Adrenal gland (tissue), 5 donors: ENCODE measurements around the gene PRSS38.

Source experiments
- CTCF ChIP-seq, 6 experiments: fragments of 450-650 bp in 4 of 6; fragments of 200-600 bp in 2 of 6; sonication (generic) in 1 of 6; IDR thresholded peaks; 1 replicate in 5 of 6; 2 replicates in 1 of 6; pipeline versions ENCODE4 v1.5.1 to v1.8.0; 2016 to 2021; ENCODE audit warnings: antibody characterized with exemption in 6 of 6, mild to moderate bottlenecking in 2 of 6, moderate library complexity in 1 of 6
- POLR2A ChIP-seq, 2 donors: fragments of 450-650 bp; IDR thresholded peaks; one replicate each; pipeline ENCODE4 v1.6.1; 2017; ENCODE audit warnings: antibody characterized with exemption in 2 of 2, mild to moderate bottlenecking in 2 of 2, moderate library complexity in 1 of 2
- donor health status: DM: no; HTN: no; CAD: no.

- TF ChIP-seq CTCF (IDR thresholded peaks at IDR 0.05), result no peak
- TF ChIP-seq POLR2A (IDR thresholded peaks at IDR 0.05), result no peak
Measured at GRCh38 chr1:227771771-227772170, 43.7 kb upstream of the PRSS38 start.
